Activated naive CD4-positive, alpha-beta T cell treated with anti-CD3 and anti-CD28 coated beads, Interleukin-2, amount 50 U/mL, for 24 hours (primary cell): ENCODE results near the gene STARD3.

Source experiments
- H3K27ac Mint-ChIP-seq: one replicate; pipeline ENCODE4 v1.8.0; 2021; ENCODE audit warnings: mild to moderate bottlenecking, mixed read lengths
- H3K27me3 Mint-ChIP-seq: one replicate; pipeline ENCODE4 v1.8.0; 2021; ENCODE audit warnings: mixed read lengths
- H3K36me3 Mint-ChIP-seq: one replicate; pipeline ENCODE4 v1.8.0; 2021; ENCODE audit warnings: mixed read lengths
- H3K4me1 Mint-ChIP-seq: one replicate; pipeline ENCODE4 v1.8.0; 2021; ENCODE audit warnings: mixed read lengths
- H3K4me3 Mint-ChIP-seq: one replicate; pipeline ENCODE4 v1.8.0; 2021; ENCODE audit warnings: mild to moderate bottlenecking, mixed read lengths
- H3K9me3 Mint-ChIP-seq: one replicate; pipeline ENCODE4 v1.8.0; 2021; ENCODE audit warnings: mixed read lengths

STARD3 gene

GRCh38 chr17:39625198-39625785 lies 11.7 kb upstream of the STARD3 start:
- peaks cover 22% of the 10 kb centered on the region for H3K4me1 Mint-ChIP-seq
- no peaks in the 10 kb centered on the region for H3K36me3 Mint-ChIP-seq
- H3K27ac Mint-ChIP-seq = peak overlapping the region; percentile 74
- H3K9me3 Mint-ChIP-seq = no peaks in the 10 kb centered on the region
- no peak overlapping the region for H3K4me3 Mint-ChIP-seq
- peaks cover 18% of the 10 kb centered on the region for H3K27me3 Mint-ChIP-seq

GRCh38 chr17:39626171-39627046 lies 10.5 kb upstream of the STARD3 start, which contains the start of gene PPP1R1B:
PPP1R1B (plus strand) TSS chr17:39626952; CDS start chr17:39627393, 441 bp downstream.
- peak within 1 kb of the TSS; percentile 23 for H3K27ac Mint-ChIP-seq
- H3K4me1 Mint-ChIP-seq = peaks cover 27% of the 10 kb centered on the region
- peak within 1 kb of the TSS; percentile 61 for H3K4me3 Mint-ChIP-seq
- no peaks in the 10 kb centered on the region for H3K36me3 Mint-ChIP-seq
- H3K27me3 Mint-ChIP-seq = peaks cover 21% of the 10 kb centered on the region
- H3K9me3 Mint-ChIP-seq = no peaks in the 10 kb centered on the region

- no peaks in the 10 kb centered on the region for H3K36me3 Mint-ChIP-seq
- no peak overlapping the region for H3K27ac Mint-ChIP-seq
- peaks cover 21% of the 10 kb centered on the region for H3K27me3 Mint-ChIP-seq
- H3K9me3 Mint-ChIP-seq = no peaks in the 10 kb centered on the region
- H3K4me1 Mint-ChIP-seq = peaks cover 26% of the 10 kb centered on the region
- peak overlapping the region; percentile 61 for H3K4me3 Mint-ChIP-seq
These were observed 9.8 kb upstream of the STARD3 start for GRCh38 chr17:39627047-39627711.

DNA sequence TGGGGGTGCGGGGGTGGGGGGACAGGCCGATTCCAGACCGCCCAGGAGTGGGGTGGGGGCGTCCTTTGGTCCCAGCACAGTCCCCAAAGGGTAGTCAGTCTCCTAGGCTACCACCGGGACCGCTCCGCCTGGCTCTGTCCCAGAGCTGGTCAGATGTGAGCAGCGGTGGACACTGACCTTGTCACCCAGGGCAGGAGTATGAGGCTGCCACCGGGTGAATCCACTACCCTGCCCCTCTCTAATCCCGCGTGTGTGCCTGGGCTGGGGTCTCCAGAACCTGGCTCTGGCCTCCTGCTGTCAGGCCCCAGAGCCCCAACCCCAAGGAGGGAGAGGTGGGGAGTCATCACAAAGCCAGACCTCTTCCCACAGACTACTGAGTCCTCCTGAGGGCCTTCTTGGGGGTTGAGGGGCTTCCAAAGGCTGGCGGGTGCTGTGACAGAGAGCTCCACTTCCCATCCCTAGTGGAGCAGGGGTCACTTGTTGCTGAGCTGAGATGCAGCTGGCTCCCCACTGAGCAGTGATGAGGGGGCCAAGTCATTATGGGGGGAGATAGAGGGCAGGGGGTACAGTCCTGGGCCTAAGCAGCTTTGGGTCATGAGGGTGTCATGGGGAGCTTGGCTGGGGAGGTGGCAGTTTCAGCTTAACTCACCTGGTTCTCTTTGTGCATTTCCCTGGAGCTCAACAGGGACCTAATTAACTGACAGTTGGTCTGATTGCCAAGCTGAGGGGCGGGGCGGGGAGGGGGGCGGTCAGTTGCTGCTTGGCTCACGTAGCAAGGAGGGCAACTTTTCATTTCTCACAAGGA lies 9.0 kb upstream of the STARD3 start:
- Mint-ChIP-seq H3K27ac (no peak overlapping the region), H3K4me3 (no peak overlapping the region), H3K27me3 (peaks cover 21% of the 10 kb centered on the region), H3K9me3 (no peaks in the 10 kb centered on the region), H3K4me1 (peaks cover 21% of the 10 kb centered on the region), H3K36me3 (no peaks in the 10 kb centered on the region)

- H3K4me3 Mint-ChIP-seq = no peak overlapping the region
- peaks cover 14% of the 10 kb centered on the region for H3K4me1 Mint-ChIP-seq
- peak overlapping the region; percentile 30 for H3K27ac Mint-ChIP-seq
- no peaks in the 10 kb centered on the region for H3K9me3 Mint-ChIP-seq
- H3K27me3 Mint-ChIP-seq = peaks cover 21% of the 10 kb centered on the region
- no peaks in the 10 kb centered on the region for H3K36me3 Mint-ChIP-seq
These were observed 8.1 kb upstream of the STARD3 start for GRCh38 chr17:39628655-39629493.

DNA sequence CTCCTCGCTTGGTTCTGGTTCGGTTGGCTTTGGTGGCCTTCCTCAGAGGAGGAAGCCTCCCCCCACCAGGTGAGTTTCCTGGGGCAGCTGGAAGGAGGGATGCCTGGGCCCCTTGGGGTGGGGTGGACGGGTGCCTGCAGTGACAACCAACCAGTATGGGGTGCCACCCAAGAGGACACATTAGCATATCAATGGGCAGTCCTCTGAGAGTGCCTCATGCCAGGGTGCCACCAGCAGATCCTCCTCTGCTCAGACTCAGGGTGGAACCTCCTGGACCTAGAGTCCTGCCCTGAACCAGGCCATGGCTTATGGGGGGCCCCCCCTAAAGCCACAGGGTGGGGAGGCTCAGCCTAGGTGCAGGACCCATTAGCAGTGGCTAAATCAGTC lies 7.5 kb upstream of the STARD3 start:
- H3K27me3 Mint-ChIP-seq = peaks cover 20% of the 10 kb centered on the region
- H3K9me3 Mint-ChIP-seq = no peaks in the 10 kb centered on the region

GRCh38 chr17:39629898-39630297 lies 7.0 kb upstream of the STARD3 start:
- no peaks in the 10 kb centered on the region for H3K36me3 Mint-ChIP-seq
- H3K9me3 Mint-ChIP-seq = no peaks in the 10 kb centered on the region
- no peak overlapping the region for H3K27ac Mint-ChIP-seq
- no peak overlapping the region for H3K4me3 Mint-ChIP-seq
- H3K4me1 Mint-ChIP-seq = peaks cover 19% of the 10 kb centered on the region
- H3K27me3 Mint-ChIP-seq = peaks cover 19% of the 10 kb centered on the region

More for the DNA sequence above, 7.5 kb upstream of the STARD3 start:
- H3K36me3 Mint-ChIP-seq = no peaks in the 10 kb centered on the region
- peaks cover 17% of the 10 kb centered on the region for H3K4me1 Mint-ChIP-seq
- no peak overlapping the region for H3K4me3 Mint-ChIP-seq
- peak overlapping the region; percentile 30 for H3K27ac Mint-ChIP-seq

GRCh38 chr17:39631403-39631802 lies 5.5 kb upstream of the STARD3 start:
- Mint-ChIP-seq H3K9me3 (no peaks in the 10 kb centered on the region), H3K4me1 (peaks cover 20% of the 10 kb centered on the region), H3K27ac (no peak overlapping the region), H3K27me3 (peaks cover 12% of the 10 kb centered on the region), H3K36me3 (no peaks in the 10 kb centered on the region), H3K4me3 (no peak overlapping the region)

GRCh38 chr17:39632153-39632941 lies 4.6 kb upstream of the STARD3 start:
- Mint-ChIP-seq H3K36me3 (no peaks in the 10 kb centered on the region), H3K4me3 (no peak overlapping the region), H3K9me3 (no peaks in the 10 kb centered on the region), H3K27me3 (peaks cover 10% of the 10 kb centered on the region), H3K4me1 (peaks cover 22% of the 10 kb centered on the region), H3K27ac (no peak overlapping the region)

DNA sequence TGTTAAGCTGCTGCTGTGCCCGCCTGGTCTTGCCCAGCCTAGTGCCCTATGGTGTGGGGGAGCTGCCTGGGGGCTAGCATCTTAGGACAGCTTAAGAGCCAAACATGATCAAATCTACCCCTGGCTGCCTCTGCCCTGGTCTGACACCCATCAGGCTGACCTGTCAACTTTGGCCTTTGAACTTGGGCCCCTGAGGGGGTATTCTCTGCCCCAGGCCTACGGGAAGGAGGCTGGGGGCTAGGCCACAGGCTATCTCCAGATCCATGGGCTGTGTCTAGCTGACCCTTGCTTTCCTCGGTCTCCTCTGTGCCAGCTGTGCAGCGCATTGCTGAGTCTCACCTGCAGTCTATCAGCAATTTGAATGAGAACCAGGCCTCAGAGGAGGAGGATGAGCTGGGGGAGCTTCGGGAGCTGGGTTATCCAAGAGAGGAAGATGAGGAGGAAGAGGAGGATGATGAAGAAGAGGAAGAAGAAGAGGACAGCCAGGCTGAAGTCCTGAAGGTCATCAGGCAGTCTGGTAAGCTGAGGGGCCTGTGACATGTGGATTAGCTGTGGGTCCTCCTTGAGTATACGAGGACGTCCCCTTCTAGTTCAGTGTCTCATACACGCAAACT lies 3.3 kb upstream of the STARD3 start:
- H3K9me3 Mint-ChIP-seq = no peaks in the 10 kb centered on the region
- peaks cover 4% of the 10 kb centered on the region for H3K27me3 Mint-ChIP-seq
- peaks cover 4% of the 10 kb centered on the region for H3K36me3 Mint-ChIP-seq
- no peak overlapping the region for H3K27ac Mint-ChIP-seq
- H3K4me1 Mint-ChIP-seq = peaks cover 35% of the 10 kb centered on the region
- no peak overlapping the region for H3K4me3 Mint-ChIP-seq

DNA sequence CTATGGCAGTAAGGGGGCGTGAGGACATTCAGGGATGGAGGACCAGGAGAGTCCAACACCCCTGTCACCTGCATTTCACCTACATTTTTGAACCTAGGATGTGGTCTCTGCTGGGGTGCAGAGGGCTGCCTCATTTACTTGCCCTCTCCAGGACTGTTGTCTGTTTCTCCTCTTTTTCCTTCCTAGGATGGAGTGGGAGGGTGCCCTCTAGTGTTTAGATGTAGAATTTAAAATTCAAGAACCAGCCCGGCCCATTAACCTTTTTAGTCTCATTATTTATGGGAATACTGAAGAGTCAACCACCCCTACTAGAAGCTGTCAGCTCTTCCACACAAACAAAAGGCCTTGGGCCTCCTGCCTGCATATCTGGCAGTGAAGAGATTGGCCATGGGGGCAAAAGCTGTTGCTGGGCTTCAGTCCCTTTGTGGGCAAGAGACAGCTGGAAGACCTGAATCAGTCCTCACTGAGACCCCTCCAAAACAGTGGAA lies 2.5 kb upstream of the STARD3 start:
- Mint-ChIP-seq H3K27ac (peak overlapping the region; percentile 2), H3K9me3 (no peaks in the 10 kb centered on the region), H3K4me3 (no peak overlapping the region), H3K36me3 (peaks cover 4% of the 10 kb centered on the region), H3K27me3 (peaks cover 3% of the 10 kb centered on the region), H3K4me1 (peaks cover 42% of the 10 kb centered on the region)

DNA sequence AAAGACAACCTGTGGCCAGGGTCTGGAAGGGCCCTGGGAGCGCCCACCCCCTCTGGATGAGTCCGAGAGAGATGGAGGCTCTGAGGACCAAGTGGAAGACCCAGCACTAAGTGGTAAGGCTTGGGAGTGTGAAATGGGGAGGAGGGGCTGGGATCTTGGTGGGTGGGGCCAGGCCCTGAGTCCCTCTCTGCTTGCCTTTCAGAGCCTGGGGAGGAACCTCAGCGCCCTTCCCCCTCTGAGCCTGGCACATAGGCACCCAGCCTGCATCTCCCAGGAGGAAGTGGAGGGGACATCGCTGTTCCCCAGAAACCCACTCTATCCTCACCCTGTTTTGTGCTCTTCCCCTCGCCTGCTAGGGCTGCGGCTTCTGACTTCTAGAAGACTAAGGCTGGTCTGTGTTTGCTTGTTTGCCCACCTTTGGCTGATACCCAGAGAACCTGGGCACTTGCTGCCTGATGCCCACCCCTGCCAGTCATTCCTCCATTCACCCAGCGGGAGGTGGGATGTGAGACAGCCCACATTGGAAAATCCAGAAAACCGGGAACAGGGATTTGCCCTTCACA lies 1.2 kb upstream of the STARD3 start:
- H3K9me3 Mint-ChIP-seq = no peaks in the 10 kb centered on the region
- H3K4me1 Mint-ChIP-seq = peaks cover 54% of the 10 kb centered on the region
- peak overlapping the region; percentile 7 for H3K4me3 Mint-ChIP-seq
- peaks cover 4% of the 10 kb centered on the region for H3K36me3 Mint-ChIP-seq
- H3K27ac Mint-ChIP-seq = no peak overlapping the region
- H3K27me3 Mint-ChIP-seq = peaks cover 3% of the 10 kb centered on the region

DNA sequence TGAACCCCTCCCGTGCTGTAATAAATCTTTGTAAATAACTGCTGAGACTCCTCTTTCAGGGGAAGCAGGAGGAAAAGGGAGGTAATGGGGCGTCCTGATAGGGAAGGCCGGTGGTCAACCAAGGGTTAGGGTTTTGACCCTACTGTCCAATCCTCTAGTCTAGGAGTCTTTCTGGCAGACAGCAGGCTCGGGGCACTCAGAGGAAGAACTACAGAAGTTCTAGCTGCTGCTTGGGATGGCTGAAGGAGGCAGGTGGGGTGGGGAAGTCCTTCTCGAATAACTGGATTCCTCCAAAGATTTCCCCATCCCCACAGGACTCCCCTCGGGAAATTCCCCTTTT lies 387 bp upstream of the STARD3 start:
- H3K4me1 Mint-ChIP-seq = peaks cover 56% of the 10 kb centered on the region
- H3K9me3 Mint-ChIP-seq = no peaks in the 10 kb centered on the region
- peak overlapping the region; percentile 98 for H3K4me3 Mint-ChIP-seq
- H3K27me3 Mint-ChIP-seq = no peaks in the 10 kb centered on the region
- H3K27ac Mint-ChIP-seq = peak overlapping the region; percentile 86
- H3K36me3 Mint-ChIP-seq = peaks cover 4% of the 10 kb centered on the region
